HG03442 (cell line): ENCODE data around the gene DRAM1.

Experiments used
- ATAC-seq: cut with Tn5 transposase; IDR thresholded peaks from one replicate; pipeline ENCODE4 v1.9.1; 2021; ENCODE audit warnings: mild to moderate bottlenecking, moderate library complexity; ENCODE audit not compliant: unreplicated experiment

The DRAM1 gene

GRCh38 chr12:101876861-101877805 lies at the start of gene DRAM1:
Gene DRAM1 (plus strand): TSS chr12:101877580. CDS start chr12:101877790, 210 bp downstream.
- ATAC-seq, result peak; percentile 81

- no peak for ATAC-seq
Measured at GRCh38 chr12:101828463-101829196, 48.8 kb upstream of the DRAM1 start.

- ATAC-seq, result no peak
Measured at GRCh38 chr12:101829639-101830366, 47.6 kb upstream of the DRAM1 start.

GRCh38 chr12:101830367-101831325 lies 46.7 kb upstream of the DRAM1 start, which contains the start of gene GNPTAB:
Gene GNPTAB (minus strand): TSS chr12:101830959. CDS start chr12:101830675, 284 bp downstream.
- peak; percentile 88 for ATAC-seq

- no peak for ATAC-seq
Measured at GRCh38 chr12:101832030-101832429, 45.4 kb upstream of the DRAM1 start.

- ATAC-seq, result no peak
Measured at GRCh38 chr12:101838628-101839323, 38.6 kb upstream of the DRAM1 start.

- ATAC-seq, result no peak
Measured at GRCh38 chr12:101839324-101840283, 37.8 kb upstream of the DRAM1 start.

- no peak for ATAC-seq
Measured at GRCh38 chr12:101841069-101841468, 36.3 kb upstream of the DRAM1 start.

GRCh38 chr12:101845137-101845711 lies 32.2 kb upstream of the DRAM1 start:
- ATAC-seq, result no peak

- ATAC-seq, result no peak
Measured at GRCh38 chr12:101847325-101847724, 30.1 kb upstream of the DRAM1 start.

GRCh38 chr12:101850199-101850598 lies 27.2 kb upstream of the DRAM1 start:
- ATAC-seq, result no peak

- ATAC-seq, result no peak
Measured at GRCh38 chr12:101852998-101853397, 24.4 kb upstream of the DRAM1 start.

- ATAC-seq, result peak; percentile 39
Measured at GRCh38 chr12:101854747-101855146, 22.6 kb upstream of the DRAM1 start.

- no peak for ATAC-seq
Measured at GRCh38 chr12:101855364-101855884, 22.0 kb upstream of the DRAM1 start.

- ATAC-seq, result no peak
Measured at GRCh38 chr12:101855976-101856375, 21.4 kb upstream of the DRAM1 start.

GRCh38 chr12:101856614-101857013 lies 20.8 kb upstream of the DRAM1 start:
- peak; percentile 15 for ATAC-seq

- peak; percentile 42 for ATAC-seq
Measured at GRCh38 chr12:101857043-101857558, 20.3 kb upstream of the DRAM1 start.
